HepG2 (cell line): ENCODE measurements around the gene ADAMTSL3. TPM values are rescaled to one million over a fixed set of nuclear protein-coding genes. Genes with fewer than 3 reads are reported as not detected.

ENCODE experiments used
- ATAC-seq: fragments of 200-7000 bp; cut with Tn5 transposase; 3 replicates; pipeline ENCODE4 v1.9.1; 2020; ENCODE audit warnings: mild to moderate bottlenecking, moderate library complexity
- BruUV-seq: library from RNA; stranded (reverse); fragments of 400-500 nt; replicated peaks from 2 replicates; lab custom pipeline; 2021; lab: Mats Ljungman, UMichigan
- CTCF ChIA-PET: fragments of 300-600 bp; formaldehyde crosslinking; extraction: SDS; loops from one replicate; lab custom pipeline; 2021; ENCODE audit warnings: low total read pairs, inconsistent platforms, low intra/inter-chr PET ratio; lab: Yijun Ruan, JAX
- POLR2A ChIA-PET: fragments of 350-600 bp; sonication (Branson Sonifier 250); formaldehyde crosslinking; loops from one replicate; lab custom pipeline; 2020; ENCODE audit warnings: antibody characterized with exemption, inconsistent platforms; lab: Yijun Ruan, JAX
- DNase-seq: peaks from one replicate; pipeline ENCODE4 v3.0.0-alpha.2; 2015; ENCODE audit warnings: low spot score
- FAIRE-seq: peaks from 3 replicates; lab custom pipeline; 2011; peaks lifted over from hg19 to GRCh38; lab: Jason Lieb, UNC
- H2AFZ ChIP-seq: one replicate; pipeline ENCODE4 v1.6.1; 2011; ENCODE audit warnings: low read length, inconsistent platforms
- H3K27ac ChIP-seq: fragments of 300-600 bp; 3 replicates; pipeline ENCODE4 v1.8.0; 2011; ENCODE audit warnings: mixed run types, mild to moderate bottlenecking, mixed read lengths, low read length, inconsistent platforms; ENCODE audit not compliant: insufficient read depth; ENCODE audit errors: extremely low read length
- H3K27me3 ChIP-seq, 2 experiments: fragments of 200-600 bp in 1 of 2; 2 replicates in 1 of 2; 3 replicates in 1 of 2; pipeline versions ENCODE4 v1.6.0 to v1.8.0; 2011; ENCODE audit warnings: low read length in 2 of 2, mild to moderate bottlenecking in 2 of 2, moderate library complexity in 2 of 2, inconsistent platforms in 1 of 2; ENCODE audit not compliant: insufficient read depth in 2 of 2, control insufficient read depth in 1 of 2
- H3K36me3 ChIP-seq, 2 experiments: fragments of 200-600 bp in 1 of 2; replicated peaks in 1 of 2; 2 replicates in 1 of 2; 3 replicates in 1 of 2; pipeline versions ENCODE4 v1.5.1 to v1.8.0; 2011; ENCODE audit warnings: low read length in 2 of 2, inconsistent platforms in 1 of 2; ENCODE audit not compliant: insufficient read depth in 2 of 2, control insufficient read depth in 1 of 2
- H3K4me1 ChIP-seq: 2 replicates; pipeline ENCODE4 v1.5.1; 2012; ENCODE audit warnings: low read length, inconsistent platforms; ENCODE audit not compliant: insufficient read depth
- H3K4me2 ChIP-seq: 2 replicates; pipeline ENCODE4 v1.6.0; 2011; ENCODE audit warnings: low read depth, low read length, inconsistent platforms
- H3K4me3 ChIP-seq, 3 experiments: fragments of 200-600 bp in 1 of 3; sonication (generic), shearing (Covaris generic) in 1 of 3; replicated peaks in 1 of 3; 2 replicates each; pipeline ENCODE4 v1.5.1; 2011 to 2016; ENCODE audit warnings: low read length in 3 of 3, inconsistent platforms in 2 of 3, low read depth in 2 of 3, mild to moderate bottlenecking in 2 of 3, control low read depth in 1 of 3, mixed read lengths in 1 of 3; ENCODE audit not compliant: insufficient read depth in 1 of 3
- H3K79me2 ChIP-seq: one replicate; pipeline ENCODE4 v1.6.1; 2011; ENCODE audit warnings: low read length, inconsistent platforms; ENCODE audit not compliant: insufficient read depth
- H3K9ac ChIP-seq: 2 replicates; pipeline ENCODE4 v1.6.0; 2011; ENCODE audit warnings: mild to moderate bottlenecking, low read depth, low read length, inconsistent platforms; ENCODE audit not compliant: insufficient read depth
- H3K9me3 ChIP-seq: 2 replicates; pipeline ENCODE4 v1.5.1; 2012; ENCODE audit warnings: mild to moderate bottlenecking, low read length
- H4K20me1 ChIP-seq: 2 replicates; pipeline ENCODE4 v1.6.0; 2011; ENCODE audit warnings: inconsistent platforms, mild to moderate bottlenecking, low read length, moderate library complexity; ENCODE audit not compliant: insufficient read depth
- CHD4 ChIP-seq: fragments of 200-600 bp; sonication (generic); IDR thresholded peaks from 2 replicates; pipeline ENCODE4 v1.7.0; 2017; ENCODE audit warnings: mild to moderate bottlenecking, low read length, borderline replicate concordance
- KDM2A ChIP-seq: sonication (generic); formaldehyde crosslinking; IDR thresholded peaks from 2 replicates; pipeline ENCODE4 v1.4.0; 2020; ENCODE audit warnings: low read depth, missing genetic modification reagents, borderline replicate concordance
- MTA1 ChIP-seq: sonication (generic); formaldehyde crosslinking; IDR thresholded peaks from 2 replicates; pipeline ENCODE4 v1.4.0; 2020; ENCODE audit warnings: missing genetic modification reagents, mild to moderate bottlenecking, borderline replicate concordance
- ZBTB43 ChIP-seq: sonication (generic); formaldehyde crosslinking; conservative IDR thresholded peaks from 2 replicates; pipeline ENCODE4 v1.4.0; 2020; ENCODE audit warnings: missing genetic modification reagents
- ZNF232 ChIP-seq: sonication (generic); formaldehyde crosslinking; IDR thresholded peaks from 2 replicates; pipeline ENCODE4 v1.4.0; 2020; ENCODE audit warnings: missing genetic modification reagents, borderline replicate concordance
- whole genome bisulfite sequencing: methylation state at CpG from one replicate; pipeline ENCODE4 v1.1.6; 2017; ENCODE audit warnings: low lambda C conversion rate; 5-methylcytosine and 5-hydroxymethylcytosine counted together
- in situ Hi-C: cut with HindIII; loops from 2 replicates; pipeline ENCODE4 v1.10.0; 2017; ENCODE audit warnings: low pct_unique_long_range_greater_than_20kb; ENCODE audit not compliant: extremely low pct_ligation_motif_present
- intact Hi-C: fragments of 100-400 bp; cut with micrococcal nuclease; formaldehyde crosslinking; loops from one replicate; pipeline ENCODE4 v1.10.0; 2022; ENCODE audit not compliant: unreplicated experiment
- polyA plus RNA-seq, 8 experiments: library from polyadenylated mRNA; depleted of rRNA in 3 of 8; stranded (reverse) in 7 of 8; unstranded in 1 of 8; fragments of >200 nt; fragmentation: Illumina TruSeq in 4 of 8; extraction: Trizol in 4 of 8; gene quantifications; 2 replicates each; pipeline versions ENCODE4 v1.2.1 to v1.2.3, GENCODE V29; 2011 to 2016; ENCODE audit warnings: low read depth in 4 of 8, missing spikeins in 1 of 8, mixed read lengths in 1 of 8; ENCODE audit not compliant: insufficient read depth in 1 of 8
- total RNA-seq, 5 experiments: library from RNA; depleted of rRNA; stranded (reverse); fragments of >200 nt; fragmentation: Illumina TruSeq; extraction: Trizol; gene quantifications; 2 replicates each; pipeline ENCODE4 v1.2.3, GENCODE V29; 2016; ENCODE audit warnings: low read depth in 1 of 5
- TF ChIP-seq, protein P1 (sequence below): sonication (generic); formaldehyde crosslinking; IDR thresholded peaks from 2 replicates; pipeline ENCODE4 v1.4.0; 2020; ENCODE audit warnings: missing genetic modification reagents, mild to moderate bottlenecking, borderline replicate concordance
- TF ChIP-seq, protein P2 (sequence below): IDR thresholded peaks from 2 replicates; pipeline ENCODE4 v1.6.1; 2016; ENCODE audit warnings: mild to moderate bottlenecking
- TF ChIP-seq, protein P3 (sequence below): sonication (generic); formaldehyde crosslinking; IDR thresholded peaks from 2 replicates; pipeline ENCODE4 v1.4.0; 2020; ENCODE audit warnings: mild to moderate bottlenecking, missing genetic modification reagents, borderline replicate concordance

ADAMTSL3 gene
- total and polyA plus RNA-seq, 2 of the 13 experiments (the other 11 are each of a cell fraction or from before 2014, with no cell fraction given): 0.04 to 0.09 TPM

GRCh38 chr15:83612898-83613635 is 40.9 kb upstream of the ADAMTSL3 start:
- Histone ChIP-seq H3K4me1 (no peaks in the 10 kb centered on the region), H2AFZ (no peak overlapping the region), H3K9ac (no peak overlapping the region), H3K27ac (no peak overlapping the region), H3K9me3 (no peaks in the 10 kb centered on the region), H3K27me3 (no peaks in the 10 kb centered on the region; a peak in 1 of 5 replicates), H3K4me2 (no peak overlapping the region), H3K4me3 (no peak overlapping the region), H3K79me2 (no peaks in the 10 kb centered on the region), H4K20me1 (no peaks in the 10 kb centered on the region), H3K36me3 (no peaks in the 10 kb centered on the region)
- WGBS: 93% methylated on average over 2 of the region's 2 CpGs
- in situ Hi-C loops (no loop called here), intact Hi-C loops (no loop called here)
- ATAC-seq (no peak), DNase-seq (no peak), FAIRE-seq (no peak)
- ChIA-PET POLR2A (no interaction called here), CTCF (no interaction called here)
- TF ChIP-seq CHD4 (no peak), MTA1 (no peak), KDM2A (no peak), ZNF232 (CRISPR knock-in tag) (no peak)
- BruUV-seq: no TSS peak

GRCh38 chr15:83613714-83614113 is 40.2 kb upstream of the ADAMTSL3 start:
- Histone ChIP-seq H2AFZ (no peak overlapping the region), H3K27me3 (no peaks in the 10 kb centered on the region; a peak in 1 of 5 replicates), H3K4me3 (no peak overlapping the region), H3K9me3 (no peaks in the 10 kb centered on the region), H3K36me3 (no peaks in the 10 kb centered on the region), H3K4me2 (no peak overlapping the region), H3K79me2 (no peaks in the 10 kb centered on the region), H3K27ac (no peak overlapping the region), H3K9ac (no peak overlapping the region), H4K20me1 (no peaks in the 10 kb centered on the region), H3K4me1 (no peaks in the 10 kb centered on the region)
- ChIA-PET CTCF (no interaction called here), POLR2A (no interaction called here)
- BruUV-seq: no TSS peak
- no peak for ATAC-seq
- in situ Hi-C loops (no loop called here), intact Hi-C loops (no loop called here)
- no peak for DNase-seq
- no peak for FAIRE-seq
- 7% methylated on average over 2 of the region's 2 CpGs for WGBS
- TF ChIP-seq, protein P1, sequence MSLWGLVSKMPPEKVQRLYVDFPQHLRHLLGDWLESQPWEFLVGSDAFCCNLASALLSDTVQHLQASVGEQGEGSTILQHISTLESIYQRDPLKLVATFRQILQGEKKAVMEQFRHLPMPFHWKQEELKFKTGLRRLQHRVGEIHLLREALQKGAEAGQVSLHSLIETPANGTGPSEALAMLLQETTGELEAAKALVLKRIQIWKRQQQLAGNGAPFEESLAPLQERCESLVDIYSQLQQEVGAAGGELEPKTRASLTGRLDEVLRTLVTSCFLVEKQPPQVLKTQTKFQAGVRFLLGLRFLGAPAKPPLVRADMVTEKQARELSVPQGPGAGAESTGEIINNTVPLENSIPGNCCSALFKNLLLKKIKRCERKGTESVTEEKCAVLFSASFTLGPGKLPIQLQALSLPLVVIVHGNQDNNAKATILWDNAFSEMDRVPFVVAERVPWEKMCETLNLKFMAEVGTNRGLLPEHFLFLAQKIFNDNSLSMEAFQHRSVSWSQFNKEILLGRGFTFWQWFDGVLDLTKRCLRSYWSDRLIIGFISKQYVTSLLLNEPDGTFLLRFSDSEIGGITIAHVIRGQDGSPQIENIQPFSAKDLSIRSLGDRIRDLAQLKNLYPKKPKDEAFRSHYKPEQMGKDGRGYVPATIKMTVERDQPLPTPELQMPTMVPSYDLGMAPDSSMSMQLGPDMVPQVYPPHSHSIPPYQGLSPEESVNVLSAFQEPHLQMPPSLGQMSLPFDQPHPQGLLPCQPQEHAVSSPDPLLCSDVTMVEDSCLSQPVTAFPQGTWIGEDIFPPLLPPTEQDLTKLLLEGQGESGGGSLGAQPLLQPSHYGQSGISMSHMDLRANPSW (CRISPR knock-in tag): no peak
- TF ChIP-seq, protein P2, sequence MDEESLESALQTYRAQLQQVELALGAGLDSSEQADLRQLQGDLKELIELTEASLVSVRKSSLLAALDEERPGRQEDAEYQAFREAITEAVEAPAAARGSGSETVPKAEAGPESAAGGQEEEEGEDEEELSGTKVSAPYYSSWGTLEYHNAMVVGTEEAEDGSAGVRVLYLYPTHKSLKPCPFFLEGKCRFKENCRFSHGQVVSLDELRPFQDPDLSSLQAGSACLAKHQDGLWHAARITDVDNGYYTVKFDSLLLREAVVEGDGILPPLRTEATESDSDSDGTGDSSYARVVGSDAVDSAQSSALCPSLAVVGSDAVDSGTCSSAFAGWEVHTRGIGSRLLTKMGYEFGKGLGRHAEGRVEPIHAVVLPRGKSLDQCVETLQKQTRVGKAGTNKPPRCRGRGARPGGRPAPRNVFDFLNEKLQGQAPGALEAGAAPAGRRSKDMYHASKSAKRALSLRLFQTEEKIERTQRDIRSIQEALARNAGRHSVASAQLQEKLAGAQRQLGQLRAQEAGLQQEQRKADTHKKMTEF (CRISPR knock-in tag): no peak
- no peak for TF ChIP-seq ZBTB43
- TF ChIP-seq, protein P3, sequence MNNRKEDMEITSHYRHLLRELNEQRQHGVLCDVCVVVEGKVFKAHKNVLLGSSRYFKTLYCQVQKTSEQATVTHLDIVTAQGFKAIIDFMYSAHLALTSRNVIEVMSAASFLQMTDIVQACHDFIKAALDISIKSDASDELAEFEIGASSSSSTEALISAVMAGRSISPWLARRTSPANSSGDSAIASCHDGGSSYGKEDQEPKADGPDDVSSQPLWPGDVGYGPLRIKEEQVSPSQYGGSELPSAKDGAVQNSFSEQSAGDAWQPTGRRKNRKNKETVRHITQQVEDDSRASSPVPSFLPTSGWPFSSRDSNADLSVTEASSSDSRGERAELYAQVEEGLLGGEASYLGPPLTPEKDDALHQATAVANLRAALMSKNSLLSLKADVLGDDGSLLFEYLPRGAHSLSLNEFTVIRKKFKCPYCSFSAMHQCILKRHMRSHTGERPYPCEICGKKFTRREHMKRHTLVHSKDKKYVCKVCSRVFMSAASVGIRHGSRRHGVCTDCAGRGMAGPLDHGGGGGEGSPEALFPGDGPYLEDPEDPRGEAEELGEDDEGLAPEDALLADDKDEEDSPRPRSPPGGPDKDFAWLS (CRISPR knock-in tag): no peak
